RWPE2 (cell line): ENCODE results near the gene B9D1.

ENCODE experiments used
- ATAC-seq: fragments of 200-7000 bp; cut with Tn5 transposase; 3 replicates; pipeline ENCODE4 v1.9.1; 2021; ENCODE audit warnings: low read depth
- DNase-seq: peaks from one replicate; pipeline ENCODE4 v3.0.0-alpha.2; 2020; ENCODE audit warnings: low spot score
- H3K27ac ChIP-seq: fragments of 450-650 bp; 2 replicates; pipeline ENCODE4 v1.5.1; 2017; ENCODE audit warnings: mild to moderate bottlenecking; ENCODE audit not compliant: poor library complexity, severe bottlenecking
- H3K27me3 ChIP-seq: fragments of 250-450 bp; sonication (Bioruptor Pico); 2 replicates; pipeline ENCODE4 v1.5.1; 2021; ENCODE audit warnings: mild to moderate bottlenecking, moderate library complexity; ENCODE audit not compliant: insufficient read depth, poor library complexity, severe bottlenecking
- H3K36me3 ChIP-seq: fragments of 250-450 bp; sonication (Bioruptor Pico); 2 replicates; pipeline ENCODE4 v1.5.1; 2020; ENCODE audit warnings: low read depth, mild to moderate bottlenecking, moderate library complexity
- H3K4me1 ChIP-seq: fragments of 250-450 bp; sonication (Bioruptor Pico); 2 replicates; pipeline ENCODE4 v1.5.1; 2021; ENCODE audit warnings: mild to moderate bottlenecking, moderate library complexity; ENCODE audit not compliant: insufficient read depth, poor library complexity, severe bottlenecking
- H3K4me3 ChIP-seq: fragments of 250-450 bp; sonication (Bioruptor Pico); 2 replicates; pipeline ENCODE4 v1.5.1; 2021; ENCODE audit warnings: mild to moderate bottlenecking, moderate library complexity; ENCODE audit not compliant: severe bottlenecking
- H3K9me3 ChIP-seq: fragments of 250-450 bp; sonication (Bioruptor Pico); 2 replicates; pipeline ENCODE4 v1.5.1; 2021; ENCODE audit warnings: mild to moderate bottlenecking, moderate library complexity; ENCODE audit not compliant: severe bottlenecking
- CTCF ChIP-seq: fragments of 450-650 bp; IDR thresholded peaks from one replicate; pipeline ENCODE4 v1.5.1; 2017; ENCODE audit warnings: mild to moderate bottlenecking, moderate library complexity; ENCODE audit not compliant: poor library complexity, severe bottlenecking

B9D1 gene

GRCh38 chr17:19305256-19305655 lies 57.3 kb downstream of the B9D1 start:
- no peak for DNase-seq
- no peak for ATAC-seq
- Histone ChIP-seq H3K4me3 (no peak overlapping the region), H3K4me1 (no peaks in the 10 kb centered on the region), H3K36me3 (no peaks in the 10 kb centered on the region; the same call in 1 of the 2 replicates), H3K27ac (no peak overlapping the region), H3K9me3 (no peaks in the 10 kb centered on the region), H3K27me3 (no peaks in the 10 kb centered on the region)
- no peak for TF ChIP-seq CTCF

GRCh38 chr17:19304751-19305150 lies 57.8 kb downstream of the B9D1 start:
- ATAC-seq (no peak), DNase-seq (no peak)
- Histone ChIP-seq H3K4me3 (no peak overlapping the region), H3K4me1 (no peaks in the 10 kb centered on the region), H3K9me3 (no peaks in the 10 kb centered on the region), H3K27ac (no peak overlapping the region), H3K36me3 (no peaks in the 10 kb centered on the region; the same call in 1 of the 2 replicates), H3K27me3 (no peaks in the 10 kb centered on the region)
- no peak for TF ChIP-seq CTCF

- H3K27ac ChIP-seq = no peak overlapping the region
- H3K27me3 ChIP-seq = no peaks in the 10 kb centered on the region
- no peak for TF ChIP-seq CTCF
- no peaks in the 10 kb centered on the region; the same call in 1 of the 2 replicates for H3K36me3 ChIP-seq
- H3K9me3 ChIP-seq = no peaks in the 10 kb centered on the region
- ATAC-seq = no peak
- no peak for DNase-seq
- no peak overlapping the region for H3K4me3 ChIP-seq
- no peaks in the 10 kb centered on the region for H3K4me1 ChIP-seq
These were observed 58.3 kb downstream of the B9D1 start for GRCh38 chr17:19304209-19304608.

- no peaks in the 10 kb centered on the region; the same call in none of the 2 replicates for H3K36me3 ChIP-seq
- no peaks in the 10 kb centered on the region for H3K27me3 ChIP-seq
- ATAC-seq (no peak), DNase-seq (no peak)
- H3K27ac ChIP-seq = no peak overlapping the region
- TF ChIP-seq CTCF = no peak
- H3K9me3 ChIP-seq = no peaks in the 10 kb centered on the region
- no peaks in the 10 kb centered on the region for H3K4me1 ChIP-seq
- no peak overlapping the region for H3K4me3 ChIP-seq
These were observed 59.2 kb downstream of the B9D1 start for GRCh38 chr17:19303367-19303776.

- ATAC-seq (no peak), DNase-seq (no peak)
- Histone ChIP-seq H3K9me3 (no peaks in the 10 kb centered on the region), H3K36me3 (no peaks in the 10 kb centered on the region; the same call in none of the 2 replicates), H3K4me1 (no peaks in the 10 kb centered on the region), H3K4me3 (no peak overlapping the region), H3K27ac (no peak overlapping the region), H3K27me3 (no peaks in the 10 kb centered on the region)
- TF ChIP-seq CTCF = no peak
These were observed 59.7 kb downstream of the B9D1 start for GRCh38 chr17:19302791-19303331.
